Measurements from ENCODE around the gene COL5A1.

Gene COL5A1

DNA sequence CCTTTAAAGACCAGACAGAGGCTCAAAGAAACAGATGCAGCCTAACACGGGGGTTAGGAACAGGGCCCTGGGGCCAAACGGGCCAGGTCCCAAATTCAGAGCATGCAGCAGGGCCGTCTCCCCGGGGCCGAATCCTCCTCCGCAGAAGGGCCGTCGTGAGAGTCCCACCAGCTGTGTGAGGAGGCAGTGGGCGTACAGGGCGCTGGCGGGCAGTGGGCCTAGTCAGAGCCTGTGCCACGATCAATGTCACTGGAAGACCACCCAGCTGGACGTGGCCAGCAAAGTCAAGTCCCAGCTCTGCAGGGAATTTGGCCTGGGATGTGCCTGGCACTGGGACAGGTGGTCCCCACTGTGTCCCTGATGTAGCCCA is 223.2 kb downstream of the COL5A1 start:
- DNase-seq (ENCODE audit: extremely low read depth, low read depth): no peak
- TF ChIP-seq, protein P1, sequence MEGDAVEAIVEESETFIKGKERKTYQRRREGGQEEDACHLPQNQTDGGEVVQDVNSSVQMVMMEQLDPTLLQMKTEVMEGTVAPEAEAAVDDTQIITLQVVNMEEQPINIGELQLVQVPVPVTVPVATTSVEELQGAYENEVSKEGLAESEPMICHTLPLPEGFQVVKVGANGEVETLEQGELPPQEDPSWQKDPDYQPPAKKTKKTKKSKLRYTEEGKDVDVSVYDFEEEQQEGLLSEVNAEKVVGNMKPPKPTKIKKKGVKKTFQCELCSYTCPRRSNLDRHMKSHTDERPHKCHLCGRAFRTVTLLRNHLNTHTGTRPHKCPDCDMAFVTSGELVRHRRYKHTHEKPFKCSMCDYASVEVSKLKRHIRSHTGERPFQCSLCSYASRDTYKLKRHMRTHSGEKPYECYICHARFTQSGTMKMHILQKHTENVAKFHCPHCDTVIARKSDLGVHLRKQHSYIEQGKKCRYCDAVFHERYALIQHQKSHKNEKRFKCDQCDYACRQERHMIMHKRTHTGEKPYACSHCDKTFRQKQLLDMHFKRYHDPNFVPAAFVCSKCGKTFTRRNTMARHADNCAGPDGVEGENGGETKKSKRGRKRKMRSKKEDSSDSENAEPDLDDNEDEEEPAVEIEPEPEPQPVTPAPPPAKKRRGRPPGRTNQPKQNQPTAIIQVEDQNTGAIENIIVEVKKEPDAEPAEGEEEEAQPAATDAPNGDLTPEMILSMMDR (IDR thresholded peaks at IDR 0.05; ENCODE audit: low read depth, low read length): no peak

DNA sequence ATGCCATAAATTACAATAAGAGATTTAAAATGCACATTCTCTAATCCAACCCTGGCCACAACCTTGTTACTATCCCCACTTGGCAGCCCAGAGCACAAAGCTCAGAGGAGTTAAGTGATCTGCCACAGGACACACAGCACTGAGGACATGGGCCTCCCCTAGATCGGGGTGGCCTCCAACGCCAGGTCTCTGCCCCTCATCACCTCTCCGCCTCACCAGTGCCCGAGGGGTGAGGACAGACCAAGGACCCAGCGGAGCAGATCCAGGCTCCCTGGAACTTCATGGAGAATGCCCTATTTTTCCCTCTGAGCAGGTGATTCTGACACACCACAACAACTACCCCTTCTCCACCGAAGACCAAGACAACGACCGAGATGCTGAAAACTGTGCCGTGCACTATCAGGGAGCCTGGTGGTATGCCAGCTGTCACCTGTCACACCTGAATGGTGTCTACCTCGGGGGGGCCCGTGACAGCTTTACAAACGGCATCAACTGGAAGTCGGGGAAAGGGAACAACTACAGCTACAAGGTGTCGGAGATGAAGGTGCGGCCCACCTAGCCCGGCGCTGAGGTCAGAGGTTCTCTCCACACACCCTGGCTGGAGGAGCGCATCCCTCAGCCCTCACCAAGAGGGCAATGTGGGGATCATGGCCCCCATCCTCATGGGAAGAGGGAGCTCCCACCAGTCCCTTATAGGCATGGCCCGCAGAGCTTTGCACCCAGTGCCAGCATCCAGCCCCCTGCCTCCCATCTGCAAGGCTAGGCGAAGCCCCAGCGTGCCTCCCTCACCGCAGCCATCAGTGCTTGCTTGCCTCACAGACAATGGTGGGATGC is 226.5 kb downstream of the COL5A1 start:
- TF ChIP-seq, protein P1 (IDR thresholded peaks at IDR 0.05; ENCODE audit: low read depth, low read length): no peak
- no peak for DNase-seq (ENCODE audit: extremely low read depth, low read depth)

DNA sequence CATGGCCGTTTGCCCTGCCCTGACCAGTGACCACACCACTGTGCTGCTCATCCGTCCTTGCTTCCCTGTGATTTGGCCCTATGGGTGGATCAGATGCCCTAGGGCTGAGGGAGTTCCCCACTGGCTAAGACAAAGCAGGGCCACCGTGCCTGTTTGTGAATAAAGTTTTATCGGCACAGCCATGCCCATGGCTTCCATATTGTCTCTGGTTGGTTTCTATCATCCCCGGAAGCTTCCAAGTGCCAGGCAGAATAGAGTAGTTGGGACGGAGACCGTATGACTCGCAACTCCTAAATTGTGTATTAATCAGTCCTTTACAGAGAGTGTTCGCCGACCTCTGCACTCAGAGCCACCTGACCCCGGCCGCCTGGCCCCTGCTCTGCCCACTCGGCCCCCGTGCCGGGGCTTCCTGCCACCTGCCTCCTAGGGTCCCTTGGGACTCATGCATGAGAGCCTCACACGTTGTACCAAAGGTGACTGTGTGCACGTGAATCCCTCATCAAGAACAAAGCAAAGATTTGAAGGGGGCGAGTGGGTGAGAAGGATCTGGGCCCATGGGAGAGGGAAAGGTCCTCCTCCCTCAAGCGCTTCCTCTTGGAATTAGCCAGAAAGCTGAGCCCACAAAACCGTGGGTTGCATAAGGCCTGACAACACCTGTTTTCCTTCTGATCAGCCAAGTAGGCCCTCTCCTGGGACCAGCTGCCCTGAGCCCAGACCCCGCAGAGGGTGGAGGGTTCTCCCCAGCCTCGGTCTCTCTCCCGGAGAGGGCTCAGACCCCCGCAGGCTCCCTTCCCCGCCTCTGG is 227.3 kb downstream of the COL5A1 start:
- TF ChIP-seq, protein P1 (IDR thresholded peaks at IDR 0.05; ENCODE audit: low read depth, low read length): no peak
- DNase-seq (ENCODE audit: extremely low read depth, low read depth): no peak

- TF ChIP-seq, protein P1 (IDR thresholded peaks at IDR 0.05; ENCODE audit: low read depth, low read length): no peak
- no peak for DNase-seq (ENCODE audit: extremely low read depth, low read depth)
Observed at GRCh38 chr9:134869554-134870300, 228.1 kb downstream of the COL5A1 start.

DNA sequence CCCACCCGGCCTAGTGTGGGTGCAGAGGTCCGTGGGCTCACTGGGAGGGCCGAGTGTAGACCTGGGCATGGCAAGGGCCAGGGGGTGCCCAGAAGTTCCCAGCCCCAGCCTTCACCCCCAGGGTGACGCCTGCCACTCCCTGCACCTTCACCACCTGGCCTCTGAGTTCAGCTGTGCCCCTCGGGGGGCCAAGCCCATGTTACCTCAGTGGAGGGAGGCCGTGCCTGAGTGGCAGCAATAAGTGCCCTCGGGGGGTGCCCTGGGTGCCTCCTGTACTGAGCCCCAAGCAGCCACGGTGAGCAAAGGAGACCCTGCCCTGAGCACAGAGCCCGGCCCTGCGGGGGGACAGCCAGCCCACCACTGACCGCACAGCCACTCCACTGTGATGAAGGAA is 228.7 kb downstream of the COL5A1 start:
- DNase-seq (ENCODE audit: extremely low read depth, low read depth): no peak
- TF ChIP-seq, protein P1 (IDR thresholded peaks at IDR 0.05; ENCODE audit: low read depth, low read length): no peak

DNA sequence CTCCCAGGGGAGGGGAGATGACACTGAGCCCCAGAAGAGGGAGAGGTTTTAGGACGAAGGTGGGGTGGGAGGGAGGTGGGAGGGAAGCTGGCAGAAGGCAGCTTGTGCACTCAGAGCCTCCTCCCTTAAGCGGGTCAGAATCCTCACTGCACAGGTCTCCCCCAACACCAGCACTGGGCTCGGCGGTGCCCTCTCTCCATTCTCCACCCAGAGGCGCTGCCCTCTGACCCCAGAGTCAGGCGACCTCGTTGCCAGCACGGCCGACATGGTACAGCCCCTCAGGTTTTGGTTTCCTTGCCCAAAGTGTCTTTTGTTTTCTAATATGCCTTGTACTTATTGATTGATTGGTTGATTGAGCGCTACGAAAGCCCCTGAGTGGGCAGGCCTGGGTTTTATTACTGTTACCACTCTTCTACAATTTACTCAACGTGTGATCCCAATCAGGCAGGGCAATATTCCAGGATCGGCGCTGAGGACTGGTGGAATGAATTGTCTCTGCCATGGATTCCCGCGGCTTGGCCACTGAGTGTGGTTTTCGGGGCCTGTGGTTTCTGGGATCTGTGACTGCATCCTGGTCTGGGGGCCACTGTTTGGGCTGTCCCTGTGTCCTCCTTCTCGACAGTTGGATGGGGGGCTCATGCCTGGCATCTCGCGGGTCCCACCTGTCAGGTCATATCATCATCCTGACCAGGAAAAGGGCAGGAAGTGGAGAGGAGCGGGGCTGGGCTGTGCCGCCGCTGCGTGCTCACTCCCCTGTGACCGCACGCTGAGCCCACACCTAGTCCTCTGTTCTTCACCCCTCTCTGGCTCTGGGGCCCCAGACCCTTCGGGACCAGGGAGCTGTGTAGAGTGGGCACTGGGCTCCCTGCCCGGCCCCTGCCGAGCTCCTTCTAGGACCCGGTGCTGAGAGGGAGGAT is 229.4 kb downstream of the COL5A1 start:
- DNase-seq (ENCODE audit: extremely low read depth, low read depth): no peak
- TF ChIP-seq, protein P1 (IDR thresholded peaks at IDR 0.05; ENCODE audit: low read depth, low read length): no peak

All from AG09319 (cell line).